HG02970 (cell line): ENCODE measurements around the gene EFNA4.
A peak's percentile ranks its signal among the peaks of the same experiment; 100 is the strongest.

ENCODE experiments used
- ATAC-seq: cut with Tn5 transposase; IDR thresholded peaks from one replicate; pipeline ENCODE4 v1.9.1; 2021; ENCODE audit warnings: mild to moderate bottlenecking, moderate library complexity, moderate number of reproducible peaks; ENCODE audit not compliant: unreplicated experiment, low FRiP score

Gene EFNA4

DNA sequence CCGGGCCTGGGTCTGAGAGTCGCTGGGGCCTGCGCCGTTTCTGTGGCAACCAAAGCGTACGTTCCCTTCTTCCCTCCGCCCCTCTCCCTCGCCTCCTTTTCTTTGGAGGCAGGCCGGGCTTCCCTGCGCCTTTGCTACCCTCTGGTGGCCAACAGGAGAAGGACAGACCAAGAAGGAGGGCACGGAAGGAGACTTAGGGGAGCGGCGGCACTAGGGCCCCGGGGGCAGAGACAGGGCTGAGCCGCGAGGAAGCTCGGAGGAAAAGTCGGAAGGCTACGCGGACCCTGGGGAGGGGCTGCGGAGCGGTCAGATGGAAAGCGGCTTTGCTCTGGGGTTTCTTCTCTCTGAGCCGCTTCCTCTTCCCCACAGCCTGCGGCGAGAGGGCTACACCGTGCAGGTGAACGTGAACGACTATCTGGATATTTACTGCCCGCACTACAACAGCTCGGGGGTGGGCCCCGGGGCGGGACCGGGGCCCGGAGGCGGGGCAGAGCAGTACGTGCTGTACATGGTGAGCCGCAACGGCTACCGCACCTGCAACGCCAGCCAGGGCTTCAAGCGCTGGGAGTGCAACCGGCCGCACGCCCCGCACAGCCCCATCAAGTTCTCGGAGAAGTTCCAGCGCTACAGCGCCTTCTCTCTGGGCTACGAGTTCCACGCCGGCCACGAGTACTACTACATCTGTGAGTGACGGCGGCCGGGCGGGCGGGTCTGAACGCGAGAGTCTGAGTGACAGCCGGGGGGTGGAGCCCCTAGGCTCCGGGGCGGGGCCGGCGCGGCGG is 21.4 kb downstream of the EFNA4 start:
- peak; percentile 76 for ATAC-seq

DNA sequence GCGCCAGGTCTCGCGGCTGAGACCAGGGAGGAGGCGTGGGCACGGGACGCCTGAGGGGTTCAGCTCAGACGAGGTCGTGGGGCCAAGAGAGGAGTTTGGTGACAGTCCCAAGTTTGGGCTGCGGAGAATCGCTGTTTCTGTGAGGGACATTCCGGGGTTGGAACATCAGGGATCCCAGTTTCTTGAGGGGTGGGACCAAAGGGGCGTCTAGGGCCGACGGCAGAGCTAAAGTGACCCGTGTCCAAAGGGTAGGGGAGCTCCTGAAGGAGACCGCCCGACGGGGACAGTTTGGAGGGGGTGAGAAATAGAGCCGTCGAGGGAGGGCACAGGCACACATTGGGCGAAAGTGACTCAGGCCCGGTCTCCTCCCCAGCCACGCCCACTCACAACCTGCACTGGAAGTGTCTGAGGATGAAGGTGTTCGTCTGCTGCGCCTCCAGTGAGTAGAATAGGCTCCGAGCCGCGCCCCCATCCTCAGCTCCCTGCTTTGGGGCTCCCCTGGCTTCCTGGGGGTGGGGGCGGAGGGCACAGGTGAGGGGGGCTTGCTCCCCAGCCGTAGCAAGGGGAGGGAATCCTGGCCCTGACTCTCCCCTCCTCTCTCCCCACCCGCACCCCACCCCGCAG is 22.1 kb downstream of the EFNA4 start:
- ATAC-seq = no peak

DNA sequence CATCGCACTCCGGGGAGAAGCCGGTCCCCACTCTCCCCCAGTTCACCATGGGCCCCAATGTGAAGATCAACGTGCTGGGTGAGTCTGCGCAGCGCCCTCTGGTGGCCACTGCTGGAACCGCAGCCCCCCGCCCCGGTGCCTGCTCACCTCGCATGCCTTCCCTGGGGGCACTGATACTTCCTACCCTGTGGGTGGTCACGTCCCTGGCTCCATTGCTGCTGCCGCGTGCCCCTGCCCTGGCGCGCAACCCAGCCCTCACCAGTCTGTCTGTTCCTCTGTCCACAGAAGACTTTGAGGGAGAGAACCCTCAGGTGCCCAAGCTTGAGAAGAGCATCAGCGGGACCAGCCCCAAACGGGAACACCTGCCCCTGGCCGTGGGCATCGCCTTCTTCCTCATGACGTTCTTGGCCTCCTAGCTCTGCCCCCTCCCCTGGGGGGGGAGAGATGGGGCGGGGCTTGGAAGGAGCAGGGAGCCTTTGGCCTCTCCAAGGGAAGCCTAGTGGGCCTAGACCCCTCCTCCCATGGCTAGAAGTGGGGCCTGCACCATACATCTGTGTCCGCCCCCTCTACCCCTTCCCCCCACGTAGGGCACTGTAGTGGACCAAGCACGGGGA is 22.7 kb downstream of the EFNA4 start:
- ATAC-seq = no peak

DNA sequence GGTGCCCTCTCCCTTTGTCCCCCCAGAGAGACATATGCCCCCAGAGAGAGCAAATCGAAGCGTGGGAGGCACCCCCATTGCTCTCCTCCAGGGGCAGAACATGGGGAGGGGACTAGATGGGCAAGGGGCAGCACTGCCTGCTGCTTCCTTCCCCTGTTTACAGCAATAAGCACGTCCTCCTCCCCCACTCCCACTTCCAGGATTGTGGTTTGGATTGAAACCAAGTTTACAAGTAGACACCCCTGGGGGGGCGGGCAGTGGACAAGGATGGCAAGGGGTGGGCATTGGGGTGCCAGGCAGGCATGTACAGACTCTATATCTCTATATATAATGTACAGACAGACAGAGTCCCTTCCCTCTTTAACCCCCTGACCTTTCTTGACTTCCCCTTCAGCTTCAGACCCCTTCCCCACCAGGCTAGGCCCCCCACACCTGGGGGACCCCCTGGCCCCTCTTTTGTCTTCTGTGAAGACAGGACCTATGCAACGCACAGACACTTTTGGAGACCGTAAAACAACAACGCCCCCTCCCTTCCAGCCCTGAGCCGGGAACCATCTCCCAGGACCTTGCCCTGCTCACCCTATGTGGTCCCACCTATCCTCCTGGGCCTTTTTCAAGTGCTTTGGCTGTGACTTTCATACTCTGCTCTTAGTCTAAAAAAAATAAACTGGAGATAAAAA is 23.5 kb downstream of the EFNA4 start:
- ATAC-seq = no peak

DNA sequence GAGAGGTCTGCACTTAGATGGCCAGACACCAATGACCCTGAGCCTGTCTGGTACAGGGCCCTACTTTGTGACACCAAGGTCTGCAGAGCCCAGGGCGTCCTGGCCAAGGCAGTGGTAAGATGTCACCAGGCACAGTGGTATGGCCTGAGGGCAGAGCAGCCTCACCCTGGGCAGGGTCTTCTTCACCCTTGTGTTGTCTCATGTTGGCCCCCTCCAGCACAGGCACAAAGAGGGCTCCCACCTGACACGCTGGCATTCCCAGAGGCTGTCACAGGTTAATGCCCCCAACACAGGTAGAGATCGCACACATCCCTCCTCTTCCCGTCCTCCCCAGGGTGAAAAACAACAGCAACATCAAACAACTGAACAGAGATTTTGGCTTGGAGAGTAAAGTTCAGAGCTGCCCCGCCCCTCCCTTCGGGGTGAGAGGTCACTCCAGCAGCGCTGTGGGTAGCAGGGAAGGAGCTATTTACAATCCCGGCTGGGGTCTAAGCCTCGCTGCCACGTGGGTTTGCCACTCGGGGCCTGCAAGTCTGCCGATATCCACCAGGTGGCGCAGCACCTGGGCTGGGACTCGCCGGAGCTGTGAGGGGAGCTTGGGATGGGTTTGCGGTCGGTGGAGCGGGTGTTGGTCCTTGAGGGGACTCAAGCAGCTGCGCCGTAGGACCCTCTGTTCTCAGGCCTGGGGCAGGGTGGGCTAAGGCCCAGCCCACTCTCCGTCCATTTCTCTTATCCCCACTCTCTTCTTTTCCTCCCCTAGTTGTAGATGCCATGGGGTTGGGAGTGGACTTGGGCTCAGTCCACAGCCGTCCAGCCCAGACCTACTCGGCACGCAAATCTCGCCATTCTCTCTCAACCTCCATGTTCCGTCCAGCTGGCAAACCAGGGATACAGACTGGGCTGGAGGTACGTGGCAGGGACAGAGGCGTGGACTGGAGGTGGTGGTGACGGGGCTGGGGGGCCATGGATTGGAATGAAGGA is 27.8 kb downstream of the EFNA4 start:
- no peak for ATAC-seq

DNA sequence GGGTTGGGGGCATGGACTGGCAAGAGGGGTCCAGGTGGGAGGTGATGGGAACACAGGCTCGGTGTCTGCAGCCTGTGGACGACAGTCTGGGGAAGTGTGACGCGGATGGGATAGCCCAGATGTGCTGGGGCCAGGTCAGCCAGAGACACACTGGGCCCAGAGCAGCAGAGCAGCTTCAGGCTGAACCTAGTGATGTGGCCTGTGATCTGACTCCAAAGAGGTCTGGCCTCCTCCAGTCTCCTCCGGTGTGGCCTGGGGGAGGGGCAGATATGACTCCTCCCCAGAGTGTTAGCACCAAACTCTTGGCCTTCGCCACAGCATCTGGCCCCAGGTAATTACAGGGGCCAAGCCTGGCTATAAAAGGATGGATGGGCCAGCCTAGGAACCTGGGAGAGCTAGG is 28.6 kb downstream of the EFNA4 start:
- no peak for ATAC-seq

GRCh38 chr1:155092641-155093040 is 29.1 kb downstream of the EFNA4 start:
- no peak for ATAC-seq

- no peak for ATAC-seq
Measured at GRCh38 chr1:155093911-155094621, 30.5 kb downstream of the EFNA4 start.

GRCh38 chr1:155094622-155094948 is 31.0 kb downstream of the EFNA4 start:
- ATAC-seq = no peak

DNA sequence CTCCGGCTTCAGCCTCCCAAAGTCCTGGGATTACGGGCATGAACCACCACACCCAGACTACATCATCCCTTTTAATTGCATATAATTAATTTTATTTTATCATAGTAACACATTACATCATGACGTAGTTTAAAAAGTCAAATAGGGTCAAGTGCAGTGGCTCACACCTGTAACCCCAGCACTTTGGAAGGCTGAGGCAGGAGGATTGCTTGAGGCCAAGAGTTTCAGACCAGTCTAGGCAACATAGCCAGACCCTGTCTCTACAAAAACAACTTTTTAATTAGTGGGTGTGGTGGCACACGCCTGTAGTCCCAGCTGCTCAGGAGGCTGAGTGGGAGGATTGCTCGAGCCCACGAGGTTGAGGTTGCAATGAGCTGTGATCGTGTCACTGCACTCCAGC is 35.8 kb downstream of the EFNA4 start:
- ATAC-seq = no peak

GRCh38 chr1:155103325-155103724 is 39.8 kb downstream of the EFNA4 start:
- ATAC-seq = no peak

- no peak for ATAC-seq
Measured at GRCh38 chr1:155104605-155105534, 41.3 kb downstream of the EFNA4 start.

DNA sequence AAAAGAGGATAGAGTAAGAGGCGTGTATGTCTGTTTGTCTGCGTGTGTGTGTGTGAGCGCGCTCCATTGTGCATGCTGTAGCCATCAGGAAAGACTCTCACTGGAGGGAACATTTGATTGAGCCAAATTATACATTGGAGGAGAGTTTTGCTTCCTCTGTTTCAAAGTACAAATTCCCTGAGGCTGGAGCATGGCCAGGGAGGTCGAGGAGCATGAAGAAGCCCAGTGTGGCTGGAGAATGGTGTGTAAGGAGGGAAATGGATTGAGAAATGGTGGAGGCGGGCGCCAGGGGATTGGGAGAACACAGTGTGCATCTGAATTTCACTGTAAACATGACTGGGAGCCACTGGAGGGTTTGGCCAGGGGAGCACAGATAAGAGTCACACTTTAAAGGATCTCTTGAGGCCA is 42.1 kb downstream of the EFNA4 start:
- ATAC-seq = no peak

- no peak for ATAC-seq
Measured at GRCh38 chr1:155106862-155107261, 43.3 kb downstream of the EFNA4 start.

GRCh38 chr1:155107309-155108264 is 44.0 kb downstream of the EFNA4 start:
- ATAC-seq = no peak

DNA sequence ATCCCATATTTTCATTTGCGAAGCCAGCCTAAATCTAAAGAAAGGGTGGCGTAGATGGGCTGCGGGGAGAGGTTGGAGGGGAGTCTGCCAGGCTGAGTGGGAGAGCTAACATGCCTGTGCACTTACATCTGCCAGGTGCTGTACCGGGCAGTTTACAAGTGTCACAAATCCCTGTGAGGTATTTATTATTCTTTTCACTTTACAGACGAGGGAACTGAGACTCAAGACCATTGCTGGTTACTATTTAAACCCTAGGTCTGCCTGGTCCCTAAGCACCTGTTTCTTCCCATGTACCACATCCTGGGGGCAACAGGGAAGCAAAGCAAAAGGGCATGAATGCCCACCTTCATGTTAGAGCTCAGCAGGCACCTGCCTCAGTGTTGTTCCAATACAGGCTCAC is 44.8 kb downstream of the EFNA4 start:
- ATAC-seq = no peak

DNA sequence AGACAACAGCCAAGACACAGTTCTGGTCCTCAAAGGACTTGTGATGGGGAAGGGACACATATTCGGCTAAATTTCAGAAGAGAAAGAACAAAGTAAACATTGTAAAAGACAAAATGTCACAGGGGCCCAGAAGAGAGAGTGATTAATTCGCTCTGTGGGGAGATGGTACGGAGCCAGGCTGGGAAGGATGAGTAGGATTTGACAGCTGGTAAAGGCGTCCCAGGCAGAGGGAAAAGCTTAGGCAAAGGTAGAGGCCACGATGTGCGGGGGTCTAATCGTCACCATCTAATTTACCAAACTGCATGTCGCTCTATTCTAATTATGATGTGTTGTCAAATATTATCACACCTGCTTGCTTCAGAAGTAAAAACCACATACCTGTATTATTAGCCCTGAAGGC is 46.8 kb downstream of the EFNA4 start:
- ATAC-seq = no peak
